IPS DF 19.7 (cell line): ENCODE results near the gene CD9.
"Not testable (repeated sequence)": the region's sequence is repeated elsewhere in the genome, so short reads cannot be mapped to it uniquely, and the experiment has no call there.

Source experiments
- DNase-seq: peaks from one replicate; pipeline ENCODE4 v3.0.0-alpha.2; 2013; ENCODE audit warnings: low read depth, low spot score

CD9 gene

GRCh38 chr12:6199531-6200255 lies 507 bp upstream of the CD9 start:
- no peak for DNase-seq

DNA sequence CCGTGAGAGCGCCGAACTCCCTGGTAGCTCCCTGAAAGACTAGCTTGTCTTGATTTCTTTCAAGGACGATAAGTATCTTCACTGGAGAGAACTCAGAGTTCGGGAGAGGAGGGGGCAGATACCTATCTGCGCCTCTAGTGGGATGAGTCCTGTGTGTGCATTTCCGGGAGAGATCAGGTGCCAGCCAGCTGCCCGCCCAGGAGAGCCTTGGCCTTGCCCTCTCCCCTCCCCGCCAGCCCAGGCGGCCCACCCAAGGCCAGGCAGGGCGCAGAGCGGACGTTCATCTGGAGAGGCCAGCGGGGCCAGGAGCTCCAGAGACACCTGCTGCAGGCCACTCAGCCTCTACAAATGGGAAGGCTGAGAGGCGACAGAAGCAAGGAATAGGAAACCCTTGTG lies 1.0 kb downstream of the CD9 start:
- DNase-seq, result no peak

DNA sequence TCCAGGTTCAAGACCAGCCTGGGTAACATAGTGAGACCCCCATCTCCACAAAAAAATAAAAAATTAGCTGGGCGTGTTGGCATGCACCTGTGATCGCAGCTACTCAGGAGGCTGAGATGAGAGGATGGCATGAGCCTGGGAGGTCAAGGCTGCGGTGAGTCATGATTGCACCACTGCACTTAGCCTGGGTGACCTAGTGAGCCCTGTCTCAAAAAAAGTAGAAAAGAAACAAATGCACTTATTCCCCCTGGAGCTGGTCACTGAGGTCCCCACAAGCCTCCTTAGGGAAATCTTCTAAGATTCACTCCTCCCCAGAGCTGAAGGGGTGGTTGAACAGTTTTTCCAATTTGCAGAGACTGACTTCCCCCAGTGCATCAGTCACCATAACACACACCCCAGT lies 1.6 kb downstream of the CD9 start:
- no peak for DNase-seq

DNA sequence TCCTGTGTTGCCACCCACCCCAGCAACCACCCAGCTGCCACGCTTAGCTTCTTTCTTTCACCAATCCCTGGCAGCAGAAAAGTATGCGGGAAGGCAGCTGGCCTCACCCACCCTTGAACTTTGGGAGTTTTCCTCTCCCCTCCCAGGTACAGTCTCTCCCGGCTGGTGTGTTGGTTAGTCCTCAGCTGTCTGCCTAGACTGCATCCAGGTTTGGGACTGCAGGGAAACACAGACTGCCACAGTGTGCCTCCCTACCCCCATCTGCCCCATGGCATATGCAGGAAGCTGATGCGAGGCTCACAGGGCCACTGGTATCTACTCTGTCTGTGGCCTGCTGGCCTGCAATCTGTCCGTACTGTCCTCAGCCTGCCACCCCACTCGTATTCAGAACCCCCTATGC lies 2.1 kb downstream of the CD9 start:
- no peak for DNase-seq

GRCh38 chr12:6202846-6203245 lies 2.6 kb downstream of the CD9 start:
- no peak for DNase-seq

- no peak for DNase-seq
These were observed 3.4 kb downstream of the CD9 start for GRCh38 chr12:6203601-6204000.

DNA sequence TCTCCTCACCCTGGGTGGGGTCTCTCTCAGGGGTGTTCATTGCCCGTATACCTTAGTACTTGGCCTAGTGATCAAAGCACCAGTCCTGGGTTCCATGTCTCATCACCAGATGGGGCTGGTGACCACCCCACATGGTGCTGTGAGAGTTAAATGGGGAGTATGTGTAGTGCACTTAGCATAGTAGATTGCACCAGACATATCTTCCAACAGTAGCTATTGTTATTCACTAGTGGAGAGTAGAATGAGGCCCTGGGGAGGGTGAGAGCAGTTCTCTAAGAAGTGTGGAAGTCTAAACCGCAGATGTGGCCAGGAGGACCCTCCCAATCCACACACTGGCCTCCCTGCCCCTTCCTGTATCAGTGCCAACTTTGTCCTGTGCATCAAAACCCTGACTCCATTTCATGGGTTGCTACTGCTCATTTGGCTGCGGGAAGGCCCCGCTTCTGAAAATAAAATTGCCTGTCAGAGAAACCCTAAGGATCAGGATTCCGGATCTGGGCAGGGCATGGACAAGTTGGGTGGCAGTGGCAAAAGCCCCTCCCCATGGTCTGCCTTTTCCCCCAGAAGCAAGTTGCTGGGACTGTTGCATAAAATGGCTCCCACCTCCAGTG lies 4.4 kb downstream of the CD9 start:
- no peak for DNase-seq

- no peak for DNase-seq
These were observed 4.9 kb downstream of the CD9 start for GRCh38 chr12:6205144-6205539.

GRCh38 chr12:6205761-6206160 lies 5.6 kb downstream of the CD9 start:
- DNase-seq, result no peak

- no peak for DNase-seq
These were observed 6.1 kb downstream of the CD9 start for GRCh38 chr12:6206327-6206726.

GRCh38 chr12:6207259-6207925 lies 7.2 kb downstream of the CD9 start:
- no peak for DNase-seq

DNA sequence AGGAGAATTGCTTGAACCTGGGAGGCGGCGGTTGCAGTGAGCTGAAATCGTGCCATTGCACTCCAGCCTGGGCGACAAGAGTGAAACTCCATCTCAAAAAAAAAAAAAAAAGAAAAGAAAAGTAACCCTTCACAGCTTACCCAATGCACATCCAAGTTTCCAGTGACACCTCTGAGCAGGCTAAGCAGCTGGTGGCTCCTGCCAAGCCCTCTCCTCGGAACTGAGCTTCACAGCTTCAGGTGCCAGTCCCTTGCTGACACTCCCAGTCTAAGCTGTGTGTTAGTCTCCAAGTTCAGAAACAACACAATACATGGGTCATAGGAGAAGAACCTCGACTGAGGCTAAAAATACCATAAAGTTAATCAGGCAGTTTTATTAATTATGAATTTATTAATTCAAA lies 7.9 kb downstream of the CD9 start:
- no peak for DNase-seq

DNA sequence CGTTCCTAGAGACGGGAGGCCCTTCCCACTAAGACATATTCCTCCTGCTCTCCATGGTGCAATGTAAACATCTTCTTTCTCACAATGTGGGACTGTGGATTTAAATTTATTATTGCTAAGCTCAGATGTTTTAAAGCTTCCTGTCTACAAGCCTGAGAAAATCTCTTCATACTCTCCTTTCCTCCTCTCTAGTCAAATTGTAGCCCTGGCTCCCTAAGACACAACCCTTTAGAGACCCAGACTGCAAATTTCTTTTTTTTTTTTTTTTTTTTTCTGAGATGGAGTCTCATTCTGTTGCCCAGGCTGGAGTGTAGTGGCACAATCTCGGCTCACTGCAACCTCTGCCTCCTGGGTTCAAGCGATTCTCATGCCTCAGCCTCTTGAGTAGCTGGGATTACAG lies 9.2 kb downstream of the CD9 start:
- DNase-seq, result not testable (repeated sequence)

- no peak for DNase-seq
These were observed 11.2 kb downstream of the CD9 start for GRCh38 chr12:6211421-6211869.

- no peak for DNase-seq
These were observed 11.9 kb downstream of the CD9 start for GRCh38 chr12:6212086-6212485.

DNA sequence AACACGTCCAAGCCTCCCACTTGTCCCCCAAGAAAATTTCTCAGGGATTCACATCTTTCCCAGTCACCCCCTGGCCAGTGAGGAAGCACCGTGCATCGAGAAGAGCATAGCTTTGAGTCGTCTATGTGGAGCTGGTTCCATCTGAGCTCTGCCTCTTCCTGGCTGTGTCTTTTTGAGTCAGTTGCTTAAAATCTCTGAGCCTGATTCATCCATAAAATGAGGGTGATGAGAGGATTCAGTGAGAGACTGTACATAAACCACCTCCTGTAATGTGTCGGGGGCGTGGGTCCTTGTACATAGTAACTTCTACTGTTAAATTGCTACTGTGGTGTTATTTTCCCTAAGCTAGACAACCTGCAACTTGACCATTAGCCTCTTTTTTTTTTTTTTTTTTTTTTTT lies 13.8 kb downstream of the CD9 start:
- no peak for DNase-seq

GRCh38 chr12:6214633-6215032 lies 14.4 kb downstream of the CD9 start:
- no peak for DNase-seq

- DNase-seq, result peak; percentile 96
These were observed 15.1 kb downstream of the CD9 start for GRCh38 chr12:6215120-6215807.

- no peak for DNase-seq
These were observed 15.8 kb downstream of the CD9 start for GRCh38 chr12:6215932-6216494.

- no peak for DNase-seq
These were observed 16.4 kb downstream of the CD9 start for GRCh38 chr12:6216581-6216980.

GRCh38 chr12:6218347-6218925 lies 18.2 kb downstream of the CD9 start:
- no peak for DNase-seq

- DNase-seq, result no peak
These were observed 19.8 kb downstream of the CD9 start for GRCh38 chr12:6219980-6220379.
